Measurements from ENCODE around the gene KIAA0930. TPM values are rescaled to one million over a fixed set of nuclear protein-coding genes. Genes with fewer than 3 reads are reported as not detected.

Gene KIAA0930
- total RNA-seq, 1 donor from 2014 or later, result 45.5 TPM

GRCh38 chr22:45227645-45228400, 12.9 kb downstream of the KIAA0930 start:
- no peak for DNase-seq (ENCODE audit: low spot score)
- no peaks in the 10 kb centered on the region for H3K9me3 Mint-ChIP-seq
- no peak overlapping the region for H3K4me3 Mint-ChIP-seq

GRCh38 chr22:45226503-45227186, 14.0 kb downstream of the KIAA0930 start:
- Mint-ChIP-seq H3K36me3 (ENCODE audit: low read depth) (no peaks in the 10 kb centered on the region), H3K4me3 (no peak overlapping the region), H3K27me3 (ENCODE audit: insufficient read depth) (no peaks in the 10 kb centered on the region), H3K9me3 (no peaks in the 10 kb centered on the region), H3K27ac (no peak overlapping the region), H3K4me1 (ENCODE audit: low read depth) (no peaks in the 10 kb centered on the region)
- no peak for DNase-seq (ENCODE audit: low spot score)
- intact Hi-C loops (cut with micrococcal nuclease), result no loop called here

More at GRCh38 chr22:45227645-45228400, 12.9 kb downstream of the KIAA0930 start:
- intact Hi-C loops (cut with micrococcal nuclease), result no loop called here
- H3K27me3 Mint-ChIP-seq (ENCODE audit: insufficient read depth), result no peaks in the 10 kb centered on the region
- no peaks in the 10 kb centered on the region for H3K4me1 Mint-ChIP-seq (ENCODE audit: low read depth)
- no peak overlapping the region for H3K27ac Mint-ChIP-seq
- H3K36me3 Mint-ChIP-seq (ENCODE audit: low read depth), result no peaks in the 10 kb centered on the region

- Mint-ChIP-seq H3K36me3 (ENCODE audit: low read depth) (no peaks in the 10 kb centered on the region), H3K27ac (no peak overlapping the region), H3K4me3 (no peak overlapping the region), H3K9me3 (no peaks in the 10 kb centered on the region), H3K27me3 (ENCODE audit: insufficient read depth) (no peaks in the 10 kb centered on the region), H3K4me1 (ENCODE audit: low read depth) (no peaks in the 10 kb centered on the region)
- intact Hi-C loops (cut with micrococcal nuclease), result no loop called here
- DNase-seq (ENCODE audit: low spot score), result no peak
Measured at GRCh38 chr22:45225732-45226502, 14.8 kb downstream of the KIAA0930 start.

GRCh38 chr22:45224988-45225731, 15.5 kb downstream of the KIAA0930 start:
- Mint-ChIP-seq H3K36me3 (ENCODE audit: low read depth) (no peaks in the 10 kb centered on the region), H3K4me3 (no peak overlapping the region), H3K27ac (no peak overlapping the region), H3K27me3 (ENCODE audit: insufficient read depth) (no peaks in the 10 kb centered on the region), H3K9me3 (no peaks in the 10 kb centered on the region), H3K4me1 (ENCODE audit: low read depth) (no peaks in the 10 kb centered on the region)
- intact Hi-C loops (cut with micrococcal nuclease), result no loop called here
- DNase-seq (ENCODE audit: low spot score), result no peak

- DNase-seq (ENCODE audit: low spot score), result no peak
- peak overlapping the region; percentile 65 for H3K27ac Mint-ChIP-seq
- peaks cover 5% of the 10 kb centered on the region for H3K4me1 Mint-ChIP-seq (ENCODE audit: low read depth)
- no peaks in the 10 kb centered on the region for H3K36me3 Mint-ChIP-seq (ENCODE audit: low read depth)
- no peak overlapping the region for H3K4me3 Mint-ChIP-seq
- H3K27me3 Mint-ChIP-seq (ENCODE audit: insufficient read depth), result no peaks in the 10 kb centered on the region
- no peaks in the 10 kb centered on the region for H3K9me3 Mint-ChIP-seq
- intact Hi-C loops (cut with micrococcal nuclease), result no loop called here
Measured at GRCh38 chr22:45224331-45224730, 16.4 kb downstream of the KIAA0930 start.

- Mint-ChIP-seq H3K4me1 (ENCODE audit: low read depth) (peaks cover 13% of the 10 kb centered on the region), H3K36me3 (ENCODE audit: low read depth) (no peaks in the 10 kb centered on the region), H3K27ac (no peak overlapping the region), H3K27me3 (ENCODE audit: insufficient read depth) (no peaks in the 10 kb centered on the region), H3K9me3 (no peaks in the 10 kb centered on the region), H3K4me3 (no peak overlapping the region)
- intact Hi-C loops (cut with micrococcal nuclease), result no loop called here
- no peak for DNase-seq (ENCODE audit: low spot score)
Measured at GRCh38 chr22:45223304-45224117, 17.2 kb downstream of the KIAA0930 start.

- intact Hi-C loops (cut with micrococcal nuclease), result no loop called here
- no peaks in the 10 kb centered on the region for H3K27me3 Mint-ChIP-seq (ENCODE audit: insufficient read depth)
- no peaks in the 10 kb centered on the region for H3K36me3 Mint-ChIP-seq (ENCODE audit: low read depth)
- H3K9me3 Mint-ChIP-seq, result no peaks in the 10 kb centered on the region
- DNase-seq (ENCODE audit: low spot score), result no peak
- no peak overlapping the region for H3K4me3 Mint-ChIP-seq
- H3K4me1 Mint-ChIP-seq (ENCODE audit: low read depth), result peaks cover 13% of the 10 kb centered on the region
- no peak overlapping the region for H3K27ac Mint-ChIP-seq
Measured at GRCh38 chr22:45221201-45221600, 19.5 kb downstream of the KIAA0930 start.

GRCh38 chr22:45218976-45219375, 21.7 kb downstream of the KIAA0930 start:
- no peaks in the 10 kb centered on the region for H3K36me3 Mint-ChIP-seq (ENCODE audit: low read depth)
- peaks cover 13% of the 10 kb centered on the region for H3K4me1 Mint-ChIP-seq (ENCODE audit: low read depth)
- H3K27ac Mint-ChIP-seq, result peak overlapping the region; percentile 79
- intact Hi-C loops (cut with micrococcal nuclease), result loop anchor here (1.0 to 2.0 kb wide), 3 partner anchors 21 to 56 kb away; partner anchors contain the start of genes KIAA0930 and NUP50
- H3K9me3 Mint-ChIP-seq, result no peaks in the 10 kb centered on the region
- no peak for DNase-seq (ENCODE audit: low spot score)
- no peak overlapping the region for H3K4me3 Mint-ChIP-seq
- no peaks in the 10 kb centered on the region for H3K27me3 Mint-ChIP-seq (ENCODE audit: insufficient read depth)

GRCh38 chr22:45217806-45218205, 22.9 kb downstream of the KIAA0930 start:
- intact Hi-C loops (cut with micrococcal nuclease), result loop anchor here (2.0 kb wide), 2 partner anchors 25 to 55 kb away; partner anchors contain the start of gene NUP50
- H3K4me3 Mint-ChIP-seq, result no peak overlapping the region

DNA sequence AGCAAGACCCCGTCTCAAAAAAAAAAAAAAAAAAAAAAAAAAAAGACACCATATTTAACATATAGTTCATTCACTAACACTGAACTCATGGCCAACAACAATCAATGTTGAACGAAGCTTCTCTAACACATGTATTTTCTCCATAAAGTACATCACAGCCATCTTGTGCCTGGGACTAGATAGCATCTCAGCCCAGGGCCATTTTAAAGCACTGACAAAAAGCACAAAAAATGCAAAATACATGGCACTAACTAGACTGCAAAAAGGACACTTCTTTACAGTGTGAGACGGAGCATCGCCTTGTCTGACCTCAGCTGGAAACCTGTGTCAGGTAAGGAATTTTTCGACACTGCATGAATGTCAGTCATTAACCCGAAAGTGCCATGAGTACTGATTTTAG, 23.3 kb downstream of the KIAA0930 start:
- intact Hi-C loops (cut with micrococcal nuclease), result no loop called here
- Mint-ChIP-seq H3K27me3 (ENCODE audit: insufficient read depth) (no peaks in the 10 kb centered on the region), H3K4me3 (no peak overlapping the region)

More at GRCh38 chr22:45217806-45218205, 22.9 kb downstream of the KIAA0930 start:
- no peaks in the 10 kb centered on the region for H3K27me3 Mint-ChIP-seq (ENCODE audit: insufficient read depth)
- no peaks in the 10 kb centered on the region for H3K9me3 Mint-ChIP-seq
- H3K27ac Mint-ChIP-seq, result no peak overlapping the region
- no peak for DNase-seq (ENCODE audit: low spot score)
- peaks cover 13% of the 10 kb centered on the region for H3K4me1 Mint-ChIP-seq (ENCODE audit: low read depth)
- H3K36me3 Mint-ChIP-seq (ENCODE audit: low read depth), result no peaks in the 10 kb centered on the region

GRCh38 chr22:45216133-45217003, 24.3 kb downstream of the KIAA0930 start:
- Mint-ChIP-seq H3K27me3 (ENCODE audit: insufficient read depth) (no peaks in the 10 kb centered on the region), H3K27ac (no peak overlapping the region), H3K4me1 (ENCODE audit: low read depth) (peaks cover 13% of the 10 kb centered on the region), H3K36me3 (ENCODE audit: low read depth) (no peaks in the 10 kb centered on the region), H3K4me3 (no peak overlapping the region), H3K9me3 (no peaks in the 10 kb centered on the region)
- no peak for DNase-seq (ENCODE audit: low spot score)
- intact Hi-C loops (cut with micrococcal nuclease), result no loop called here

More for the DNA sequence above, 23.3 kb downstream of the KIAA0930 start:
- Mint-ChIP-seq H3K36me3 (ENCODE audit: low read depth) (no peaks in the 10 kb centered on the region), H3K4me1 (ENCODE audit: low read depth) (peaks cover 13% of the 10 kb centered on the region), H3K9me3 (no peaks in the 10 kb centered on the region), H3K27ac (no peak overlapping the region)
- no peak for DNase-seq (ENCODE audit: low spot score)
